SK-N-MC (cell line): ENCODE data around the gene NTRK2.

ENCODE experiments used
- EZH2 ChIP-seq: fragments of 200-600 bp; sonication (generic); IDR thresholded peaks from one replicate; pipeline ENCODE4 v1.6.1; 2017; ENCODE audit warnings: antibody characterized with exemption
- POLR2AphosphoS5 ChIP-seq: IDR thresholded peaks from 2 replicates; pipeline ENCODE4 v1.6.1; 2012; ENCODE audit warnings: mild to moderate bottlenecking, low read depth, low read length, borderline replicate concordance

GRCh38 chr9:84874022-84874421, 204.5 kb downstream of the NTRK2 start:
- TF ChIP-seq POLR2AphosphoS5 (no peak), EZH2 (no peak)
